Measurements from ENCODE around the gene UXT.

DNA sequence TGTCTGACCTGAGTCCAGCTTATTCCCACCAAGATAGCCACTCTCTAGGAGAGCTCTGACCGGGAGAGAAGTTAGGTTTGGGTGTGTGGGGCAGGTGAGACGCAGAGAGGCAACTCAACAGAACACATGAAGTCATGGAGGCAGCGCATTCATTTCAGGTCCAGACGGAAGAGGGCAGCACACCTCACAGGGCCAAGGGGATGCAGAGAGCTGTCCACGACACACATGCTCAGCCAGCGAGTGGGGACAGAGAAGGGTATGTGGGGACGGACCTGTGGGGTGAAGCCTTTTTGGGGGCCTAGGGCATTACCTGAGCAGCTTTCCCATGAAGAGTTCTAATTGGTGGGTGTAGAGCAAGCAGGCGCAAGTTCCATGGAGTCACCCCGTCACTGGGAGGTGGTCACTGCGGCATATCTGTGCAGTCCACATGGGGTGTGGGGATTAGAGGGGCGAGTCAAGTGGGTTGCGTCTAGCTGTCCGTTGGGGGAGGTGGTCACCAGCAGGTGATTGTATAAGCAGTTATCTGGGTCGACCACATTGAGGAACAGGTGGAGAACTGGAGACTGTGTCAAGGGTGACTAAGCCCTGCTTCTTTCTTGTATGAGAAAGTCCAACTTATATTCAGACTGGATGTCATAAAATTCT lies 24.3 kb upstream of the UXT start:
- no peak for TF ChIP-seq U2AF2 (optimal IDR thresholded peaks at IDR 0.05; ENCODE audit: low read depth, low read length)
- TF ChIP-seq, protein P1, sequence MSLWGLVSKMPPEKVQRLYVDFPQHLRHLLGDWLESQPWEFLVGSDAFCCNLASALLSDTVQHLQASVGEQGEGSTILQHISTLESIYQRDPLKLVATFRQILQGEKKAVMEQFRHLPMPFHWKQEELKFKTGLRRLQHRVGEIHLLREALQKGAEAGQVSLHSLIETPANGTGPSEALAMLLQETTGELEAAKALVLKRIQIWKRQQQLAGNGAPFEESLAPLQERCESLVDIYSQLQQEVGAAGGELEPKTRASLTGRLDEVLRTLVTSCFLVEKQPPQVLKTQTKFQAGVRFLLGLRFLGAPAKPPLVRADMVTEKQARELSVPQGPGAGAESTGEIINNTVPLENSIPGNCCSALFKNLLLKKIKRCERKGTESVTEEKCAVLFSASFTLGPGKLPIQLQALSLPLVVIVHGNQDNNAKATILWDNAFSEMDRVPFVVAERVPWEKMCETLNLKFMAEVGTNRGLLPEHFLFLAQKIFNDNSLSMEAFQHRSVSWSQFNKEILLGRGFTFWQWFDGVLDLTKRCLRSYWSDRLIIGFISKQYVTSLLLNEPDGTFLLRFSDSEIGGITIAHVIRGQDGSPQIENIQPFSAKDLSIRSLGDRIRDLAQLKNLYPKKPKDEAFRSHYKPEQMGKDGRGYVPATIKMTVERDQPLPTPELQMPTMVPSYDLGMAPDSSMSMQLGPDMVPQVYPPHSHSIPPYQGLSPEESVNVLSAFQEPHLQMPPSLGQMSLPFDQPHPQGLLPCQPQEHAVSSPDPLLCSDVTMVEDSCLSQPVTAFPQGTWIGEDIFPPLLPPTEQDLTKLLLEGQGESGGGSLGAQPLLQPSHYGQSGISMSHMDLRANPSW (CRISPR knock-in tag; IDR thresholded peaks at IDR 0.05), result no peak
